Activated gamma-delta T cell treated with anti-CD3 and anti-CD28 coated beads, Interleukin-2, amount 50 U/mL, for 16 hours (primary cell): ENCODE results near the gene ROR1.
"Not testable (repeated sequence)": the region's sequence is repeated elsewhere in the genome, so short reads cannot be mapped to it uniquely, and the experiment has no call there.

ENCODE experiments used
- DNase-seq: peaks from one replicate; pipeline ENCODE4 v3.0.0-alpha.2; 2020; ENCODE audit warnings: low read depth

The ROR1 gene

DNA sequence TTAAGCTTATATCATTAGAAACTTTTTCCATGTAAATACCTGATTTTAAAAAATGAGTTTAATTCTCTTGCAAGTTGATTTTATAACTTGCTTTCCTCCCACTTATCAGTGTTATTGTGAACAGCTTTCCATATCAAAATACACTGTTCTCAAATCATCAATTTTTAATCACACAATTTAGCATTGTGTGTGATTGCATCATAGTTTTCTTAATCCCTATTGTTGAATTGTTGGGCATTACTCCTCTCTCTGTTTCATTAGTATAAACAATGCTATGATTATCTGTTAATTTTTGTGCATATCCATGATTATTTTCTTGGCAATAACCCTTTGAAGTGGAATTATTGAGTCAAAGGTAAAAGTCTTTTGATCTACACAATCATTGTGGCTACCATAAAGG is 48.7 kb downstream of the ROR1 start:
- no peak for DNase-seq

DNA sequence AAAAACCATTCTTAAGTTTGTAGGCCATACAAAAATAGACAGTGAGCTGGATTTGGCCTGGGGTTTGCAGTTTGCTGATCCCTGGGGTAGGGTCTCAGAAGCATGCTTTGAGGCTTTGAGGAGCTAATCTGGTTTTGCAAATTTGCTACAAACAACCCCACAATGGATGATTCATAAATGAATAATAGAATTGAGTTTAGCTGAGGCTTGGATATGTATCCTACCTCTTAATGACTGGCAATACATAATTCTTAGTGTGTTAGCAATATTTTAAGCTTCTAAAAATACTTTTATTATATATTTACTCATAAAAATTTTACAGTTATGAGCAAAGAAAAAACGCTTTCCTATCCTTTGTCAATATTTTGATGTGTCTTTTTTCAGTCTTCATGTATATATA is 50.6 kb downstream of the ROR1 start:
- DNase-seq, result no peak

- no peak for DNase-seq
Measured at GRCh38 chr1:63825111-63825510, 51.3 kb downstream of the ROR1 start.

GRCh38 chr1:63826246-63826861 is 52.5 kb downstream of the ROR1 start:
- not testable (repeated sequence) for DNase-seq

DNA sequence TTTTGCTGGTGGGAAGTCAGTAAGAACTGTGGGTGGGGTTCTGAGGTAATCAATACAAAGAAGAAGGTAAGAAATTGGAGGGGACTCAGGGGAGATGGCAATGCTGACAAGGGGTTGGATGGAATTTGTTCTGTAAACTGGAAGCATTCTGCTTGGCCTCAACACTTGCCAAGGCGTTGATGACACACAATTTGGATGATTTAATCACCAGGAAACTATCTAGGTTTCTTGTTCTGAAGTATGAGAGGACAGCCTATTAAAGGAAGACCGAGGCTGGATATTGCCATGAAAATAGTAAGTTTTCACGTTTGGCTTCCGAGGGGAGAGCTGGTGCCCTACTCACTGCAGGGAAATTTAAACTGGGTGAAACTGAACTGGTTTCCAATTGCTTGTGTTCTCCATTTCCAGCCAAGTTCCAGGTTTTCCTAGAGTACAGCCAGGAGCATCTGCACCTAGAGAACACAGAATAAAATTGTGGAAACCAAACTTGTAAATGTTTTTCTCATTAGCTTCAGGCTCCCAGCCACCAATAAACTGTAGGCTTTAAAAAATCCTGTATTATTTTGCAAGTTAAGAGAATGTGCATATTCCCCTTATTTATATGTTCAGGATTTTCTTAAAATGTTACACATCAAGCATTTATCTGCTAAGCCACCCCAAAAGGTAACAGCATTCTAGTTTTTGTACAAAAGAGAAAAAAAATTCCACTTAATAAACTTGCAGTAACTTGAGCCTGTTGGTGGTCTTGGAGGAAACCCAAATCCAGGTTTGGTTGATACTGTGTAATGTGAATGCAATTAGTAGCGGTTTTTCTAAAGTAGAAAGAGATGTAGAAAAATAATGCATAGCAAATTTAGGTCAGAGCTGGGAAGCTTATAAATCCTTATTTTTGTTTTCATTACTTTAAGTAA is 53.8 kb downstream of the ROR1 start:
- DNase-seq, result no peak

- DNase-seq, result no peak
Measured at GRCh38 chr1:63828322-63829044, 54.7 kb downstream of the ROR1 start.

GRCh38 chr1:63829349-63830327 is 55.8 kb downstream of the ROR1 start:
- no peak for DNase-seq

GRCh38 chr1:63831409-63831808 is 57.6 kb downstream of the ROR1 start:
- no peak for DNase-seq

DNA sequence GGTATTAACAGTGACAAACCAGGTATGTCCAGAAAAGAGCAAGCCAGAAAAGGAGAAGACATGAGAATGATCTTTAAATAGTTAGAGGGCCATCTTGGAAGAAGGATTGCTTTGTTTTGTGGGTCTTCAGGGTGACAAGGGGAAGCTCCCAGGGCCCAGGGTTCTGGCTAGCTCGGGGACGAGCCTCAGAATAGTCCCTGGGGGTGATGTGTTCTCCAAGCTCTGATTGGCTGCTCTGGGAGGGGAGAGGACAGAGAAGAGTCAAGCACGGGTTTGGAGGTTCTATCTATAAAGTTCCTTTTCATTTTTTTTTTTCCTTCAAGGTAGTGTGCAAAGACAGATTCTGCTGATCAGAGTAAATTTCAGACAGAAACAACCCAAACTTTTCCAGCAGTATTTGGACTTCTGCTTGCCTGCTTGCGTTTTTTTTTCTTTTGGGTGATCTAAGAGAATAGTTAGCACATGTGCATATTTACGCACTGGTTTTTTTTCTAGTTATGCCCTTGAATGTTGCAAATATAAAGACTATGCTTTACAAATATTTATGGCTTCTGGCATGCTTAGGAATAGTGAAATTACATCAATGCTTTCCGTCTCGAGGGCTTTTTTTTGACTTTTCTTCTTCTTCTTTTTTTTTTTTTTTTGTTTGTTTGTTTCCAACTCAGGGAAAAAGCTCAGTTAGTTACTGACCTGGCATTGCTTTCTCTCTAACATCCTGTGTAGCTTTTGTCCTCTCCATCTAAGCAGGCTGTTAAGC is 59.7 kb downstream of the ROR1 start:
- no peak for DNase-seq

- no peak for DNase-seq
Measured at GRCh38 chr1:63835128-63835527, 61.3 kb downstream of the ROR1 start.

DNA sequence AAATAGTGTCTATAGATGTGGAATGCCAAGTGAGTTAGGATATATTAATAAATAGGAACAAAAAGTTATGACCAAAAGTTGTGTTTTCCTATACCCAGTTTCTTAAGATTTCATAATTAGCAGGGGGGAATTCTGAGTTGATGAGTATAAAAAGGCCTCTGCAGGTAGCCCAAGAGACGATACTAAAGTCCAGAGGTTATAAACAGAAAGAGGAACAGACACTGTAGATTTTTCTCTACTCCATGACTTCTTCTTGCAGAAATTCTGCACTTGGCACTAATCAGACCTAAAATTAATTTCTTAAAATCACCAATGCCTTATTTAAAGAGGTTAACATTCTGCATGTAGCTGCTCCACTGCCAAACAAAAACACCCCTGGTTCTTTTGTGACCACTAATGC is 62.6 kb downstream of the ROR1 start:
- no peak for DNase-seq

GRCh38 chr1:63836830-63837229 is 63.0 kb downstream of the ROR1 start:
- DNase-seq, result no peak

DNA sequence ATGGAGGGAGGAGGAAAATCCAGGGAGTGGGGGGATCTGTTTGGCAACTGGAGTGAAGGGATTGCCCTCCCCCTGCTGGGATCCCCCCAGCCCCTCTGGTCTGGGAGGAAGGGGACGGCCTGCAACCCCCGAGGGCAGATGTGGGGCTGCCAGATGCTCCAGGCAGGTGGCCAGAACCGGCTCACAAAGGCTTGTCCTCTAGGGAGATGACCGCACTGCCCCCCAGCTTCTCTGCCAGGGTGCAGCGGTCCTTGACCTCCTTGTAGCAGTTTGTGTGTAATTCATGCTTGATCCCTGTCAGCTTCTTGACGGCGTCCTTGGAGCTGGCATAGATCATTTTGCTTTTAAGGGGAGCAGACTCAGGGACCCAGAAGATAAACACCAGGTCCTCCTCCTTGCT is 69.2 kb downstream of the ROR1 start:
- no peak for DNase-seq

- DNase-seq, result no peak
Measured at GRCh38 chr1:63843884-63844283, 70.1 kb downstream of the ROR1 start.

GRCh38 chr1:63845346-63845745 is 71.5 kb downstream of the ROR1 start:
- DNase-seq, result no peak

DNA sequence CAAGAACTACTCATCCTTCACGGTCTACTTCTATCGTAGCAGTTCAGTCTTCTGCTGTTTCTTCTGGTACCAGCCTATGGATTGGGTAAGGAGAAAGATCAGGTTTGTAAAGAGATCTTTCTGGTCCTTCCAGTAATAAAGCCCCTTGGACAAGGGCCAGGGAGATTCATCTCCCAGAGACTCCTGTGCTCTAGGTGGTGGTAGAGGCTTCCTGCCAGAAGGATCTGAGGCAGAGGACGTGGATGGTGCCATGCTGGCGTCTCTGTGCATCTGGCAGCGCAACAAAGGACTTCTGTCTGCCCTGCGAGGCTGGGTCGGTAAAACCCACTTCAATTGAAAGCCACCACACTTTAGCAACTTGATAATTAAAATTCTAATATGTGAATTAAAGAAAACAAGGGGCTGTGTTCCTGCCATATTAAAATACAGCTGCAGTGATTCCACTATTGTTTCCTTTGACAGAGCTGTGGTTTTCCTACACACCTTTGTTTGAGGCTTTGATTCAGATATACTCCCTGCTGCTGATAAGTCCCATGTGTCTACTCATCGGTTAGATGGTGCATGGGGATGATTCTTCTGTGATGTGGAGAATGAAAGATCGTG is 73.6 kb downstream of the ROR1 start:
- DNase-seq, result no peak

DNA sequence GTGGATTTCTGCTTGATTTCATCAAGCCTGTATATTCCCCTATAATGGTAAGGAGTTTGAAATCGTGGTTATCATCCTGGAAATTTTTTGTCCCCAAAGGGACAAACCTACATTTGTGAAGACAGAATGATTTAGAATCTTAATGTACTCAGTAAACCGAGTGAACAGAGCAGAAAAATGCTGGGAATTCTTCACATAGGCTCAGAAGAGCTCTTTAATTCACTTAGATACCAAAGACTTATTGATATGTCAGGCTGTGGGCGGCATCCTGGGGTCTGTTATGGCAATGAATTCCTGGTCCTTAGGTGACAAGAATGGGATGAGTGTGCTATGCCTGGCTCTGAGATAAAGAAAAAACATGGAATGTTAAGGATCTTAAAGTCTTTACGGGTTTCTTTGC is 74.9 kb downstream of the ROR1 start:
- DNase-seq, result no peak

GRCh38 chr1:63849149-63849548 is 75.3 kb downstream of the ROR1 start:
- DNase-seq, result no peak

GRCh38 chr1:63854091-63854490 is 80.3 kb downstream of the ROR1 start:
- no peak for DNase-seq

DNA sequence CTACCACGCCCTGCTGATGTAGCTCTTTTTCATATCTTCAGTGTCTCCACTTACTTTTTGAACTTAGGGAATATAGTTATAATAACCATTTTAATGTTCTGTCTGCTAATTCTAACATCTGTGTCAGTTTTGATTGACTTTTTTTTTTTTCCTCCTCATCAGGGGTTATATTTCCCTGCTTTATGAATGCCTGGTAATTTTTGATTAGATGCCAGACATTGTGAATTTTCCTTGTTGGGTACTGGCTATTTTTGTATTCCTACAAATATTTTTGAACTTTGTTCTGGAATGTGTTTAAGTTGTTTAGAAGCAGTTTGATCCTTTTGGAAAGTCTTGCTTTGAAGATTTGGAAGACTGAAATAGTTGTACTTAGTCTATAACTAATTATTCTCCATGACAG is 82.1 kb downstream of the ROR1 start:
- DNase-seq, result no peak

GRCh38 chr1:63856924-63857323 is 83.1 kb downstream of the ROR1 start:
- no peak for DNase-seq
